ENCODE data around the gene SOWAHB. TPM values are rescaled to one million over a fixed set of nuclear protein-coding genes. Genes with fewer than 3 reads are reported as not detected.
"Not testable (repeated sequence)": the region's sequence is repeated elsewhere in the genome, so short reads cannot be mapped to it uniquely, and the experiment has no call there.

Gene SOWAHB
- total RNA-seq, 2 donors from 2014 or later, result not detected

DNA sequence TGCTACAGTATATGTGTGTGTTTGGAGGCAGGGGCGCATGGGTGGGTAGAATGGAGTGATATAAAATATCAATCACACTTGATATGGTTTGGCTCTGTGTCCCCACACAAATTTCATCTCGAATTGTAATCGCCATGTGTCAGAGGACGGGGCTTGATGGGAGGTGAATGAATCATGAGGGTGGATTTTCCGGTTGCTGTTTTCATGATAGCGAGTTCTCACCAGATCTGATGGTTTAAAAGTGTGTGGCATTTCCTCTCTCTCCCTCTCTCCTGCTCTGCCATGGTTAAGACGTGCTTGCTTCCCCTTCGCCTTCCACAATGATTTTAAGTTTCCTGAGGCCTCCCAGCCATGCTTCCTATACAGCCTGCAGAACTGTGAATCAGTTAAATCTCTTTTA lies 14.8 kb downstream of the SOWAHB start:
- no peaks in the 10 kb centered on the region for H3K36me3 ChIP-seq
- H3K4me1 ChIP-seq, result no peaks in the 10 kb centered on the region
- no peaks in the 10 kb centered on the region for H3K27me3 ChIP-seq
- no peak for TF ChIP-seq CTCF (IDR thresholded peaks at IDR 0.05)
- H3K4me3 ChIP-seq, result no peak overlapping the region
- H3K27ac ChIP-seq, result no peak overlapping the region
- no peak for DNase-seq (ENCODE audit: low spot score)
- H3K9me3 ChIP-seq, result no peaks in the 10 kb centered on the region

DNA sequence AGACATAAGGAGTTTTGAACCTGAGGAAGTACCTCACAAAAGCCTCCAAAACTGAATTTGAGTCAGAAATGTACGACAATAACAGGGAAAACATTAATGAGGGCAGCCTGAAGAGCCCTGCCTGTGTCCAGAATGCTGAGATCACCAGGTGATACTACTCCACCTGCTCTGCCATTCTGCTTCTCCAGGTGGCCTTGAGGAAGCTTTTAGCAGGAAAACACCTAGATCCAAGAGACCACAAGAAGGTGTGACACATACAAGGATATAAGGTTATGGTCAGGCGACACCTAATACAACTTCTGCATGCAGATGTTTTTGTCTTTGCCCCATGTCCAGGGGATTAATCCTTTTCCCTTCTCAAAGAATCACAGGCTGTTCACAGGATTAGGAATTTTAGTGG lies 15.3 kb downstream of the SOWAHB start:
- no peak for TF ChIP-seq CTCF (IDR thresholded peaks at IDR 0.05)
- DNase-seq (ENCODE audit: low spot score), result no peak

GRCh38 chr4:76881375-76881774 lies 16.6 kb downstream of the SOWAHB start:
- Histone ChIP-seq H3K27ac (no peak overlapping the region), H3K4me1 (no peaks in the 10 kb centered on the region), H3K9me3 (no peaks in the 10 kb centered on the region), H3K36me3 (no peaks in the 10 kb centered on the region), H3K27me3 (no peaks in the 10 kb centered on the region), H3K4me3 (no peak overlapping the region)
- TF ChIP-seq CTCF (IDR thresholded peaks at IDR 0.05), result no peak
- no peak for DNase-seq (ENCODE audit: low spot score)

More for the DNA sequence above, 15.3 kb downstream of the SOWAHB start:
- no peaks in the 10 kb centered on the region for H3K36me3 ChIP-seq
- H3K4me3 ChIP-seq, result no peak overlapping the region
- no peaks in the 10 kb centered on the region for H3K27me3 ChIP-seq
- no peaks in the 10 kb centered on the region for H3K9me3 ChIP-seq
- no peaks in the 10 kb centered on the region for H3K4me1 ChIP-seq
- H3K27ac ChIP-seq, result no peak overlapping the region

GRCh38 chr4:76879731-76880364 lies 18.1 kb downstream of the SOWAHB start:
- Histone ChIP-seq H3K4me3 (no peak overlapping the region), H3K27ac (no peak overlapping the region), H3K36me3 (no peaks in the 10 kb centered on the region), H3K27me3 (no peaks in the 10 kb centered on the region), H3K9me3 (no peaks in the 10 kb centered on the region), H3K4me1 (no peaks in the 10 kb centered on the region)
- TF ChIP-seq CTCF (IDR thresholded peaks at IDR 0.05), result no peak
- DNase-seq (ENCODE audit: low spot score), result no peak

DNA sequence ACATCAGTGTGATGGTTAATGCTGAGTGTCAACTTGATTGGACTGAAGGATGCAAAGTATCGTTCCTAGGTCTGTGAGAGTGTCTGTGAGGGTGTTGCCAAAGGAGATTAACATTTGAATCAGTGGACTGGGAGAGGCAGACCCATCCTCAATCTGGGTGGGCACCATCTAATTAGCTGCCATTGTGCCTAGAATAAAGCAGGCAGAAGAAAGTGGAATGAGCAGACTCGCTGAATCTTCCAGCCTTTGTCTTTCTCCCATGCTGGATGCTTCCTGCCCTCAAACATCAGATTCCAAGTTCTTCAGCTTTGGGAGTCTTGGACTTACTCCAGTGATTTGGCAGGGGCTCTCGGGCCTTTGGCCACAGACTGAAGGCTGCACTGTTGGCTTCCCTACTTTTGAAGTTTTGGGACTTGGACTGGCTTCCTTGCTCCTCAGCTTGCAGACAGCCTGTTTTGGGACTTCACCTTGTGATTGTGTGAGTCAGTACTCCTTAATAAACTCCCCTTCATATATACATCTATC lies 19.2 kb downstream of the SOWAHB start:
- not testable (repeated sequence) for H3K36me3 ChIP-seq; H3K9me3 ChIP-seq; H3K27me3 ChIP-seq; H3K4me3 ChIP-seq; H3K27ac ChIP-seq; DNase-seq (ENCODE audit: low spot score); H3K4me1 ChIP-seq

DNA sequence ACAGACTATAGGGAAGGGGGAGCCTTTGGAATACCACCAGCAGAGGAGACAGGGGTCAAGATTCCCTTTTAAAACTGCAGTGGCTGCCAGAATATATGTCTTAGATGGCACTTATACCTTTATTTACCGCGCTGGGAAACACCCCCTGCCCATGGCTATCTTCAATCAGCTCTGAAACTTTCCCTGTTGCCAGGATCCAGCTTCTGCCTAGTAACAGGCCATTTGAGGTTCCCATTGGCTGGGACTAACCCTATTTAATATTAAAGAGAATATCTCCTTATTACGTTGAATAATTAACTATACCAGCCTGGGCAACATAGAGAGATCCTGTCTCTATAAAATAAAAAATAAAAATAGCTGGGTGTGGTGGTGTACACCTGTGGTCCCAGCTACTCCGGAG lies 23.8 kb downstream of the SOWAHB start:
- TF ChIP-seq CTCF (IDR thresholded peaks at IDR 0.05), result no peak
- Histone ChIP-seq H3K36me3 (no peaks in the 10 kb centered on the region), H3K4me3 (no peak overlapping the region), H3K9me3 (no peaks in the 10 kb centered on the region), H3K27ac (no peak overlapping the region), H3K4me1 (no peaks in the 10 kb centered on the region), H3K27me3 (no peaks in the 10 kb centered on the region)
- no peak for DNase-seq (ENCODE audit: low spot score)
